ENCODE measurements around the gene RXRA.

Gene RXRA

GRCh38 chr9:134422301-134423090, 96.2 kb downstream of the RXRA start:
- no peak for DNase-seq (ENCODE audit: low read depth, low spot score)
- peak overlapping the region; percentile 40 for H3K27ac ChIP-seq

- no peak overlapping the region for H3K27ac ChIP-seq
- no peak for DNase-seq (ENCODE audit: low read depth, low spot score)
Observed at GRCh38 chr9:134423166-134423565, 96.9 kb downstream of the RXRA start.

GRCh38 chr9:134423749-134424148, 97.5 kb downstream of the RXRA start:
- H3K27ac ChIP-seq: no peak overlapping the region
- DNase-seq (ENCODE audit: low read depth, low spot score): no peak

GRCh38 chr9:134424818-134425217, 98.6 kb downstream of the RXRA start:
- no peak for DNase-seq (ENCODE audit: low read depth, low spot score)
- no peak overlapping the region for H3K27ac ChIP-seq

GRCh38 chr9:134425401-134425800, 99.1 kb downstream of the RXRA start:
- no peak for DNase-seq (ENCODE audit: low read depth, low spot score)
- H3K27ac ChIP-seq: no peak overlapping the region

GRCh38 chr9:134425812-134426211, 99.6 kb downstream of the RXRA start:
- DNase-seq (ENCODE audit: low read depth, low spot score): no peak
- H3K27ac ChIP-seq: no peak overlapping the region

GRCh38 chr9:134426436-134426835, 100.2 kb downstream of the RXRA start:
- DNase-seq (ENCODE audit: low read depth, low spot score): no peak
- H3K27ac ChIP-seq: no peak overlapping the region

- H3K27ac ChIP-seq: no peak overlapping the region
- no peak for DNase-seq (ENCODE audit: low read depth, low spot score)
Observed at GRCh38 chr9:134427153-134427782, 101.0 kb downstream of the RXRA start.

- no peak for DNase-seq (ENCODE audit: low read depth, low spot score)
- H3K27ac ChIP-seq: no peak overlapping the region
Observed at GRCh38 chr9:134428559-134428958, 102.3 kb downstream of the RXRA start.

GRCh38 chr9:134429007-134429406, 102.8 kb downstream of the RXRA start:
- no peak overlapping the region for H3K27ac ChIP-seq
- DNase-seq (ENCODE audit: low read depth, low spot score): no peak

- no peak for DNase-seq (ENCODE audit: low read depth, low spot score)
- no peak overlapping the region for H3K27ac ChIP-seq
Observed at GRCh38 chr9:134429481-134429880, 103.2 kb downstream of the RXRA start.

GRCh38 chr9:134431095-134431494, 104.8 kb downstream of the RXRA start:
- H3K27ac ChIP-seq: no peak overlapping the region
- DNase-seq (ENCODE audit: low read depth, low spot score): no peak

GRCh38 chr9:134431626-134432025, 105.4 kb downstream of the RXRA start:
- H3K27ac ChIP-seq: no peak overlapping the region
- DNase-seq (ENCODE audit: low read depth, low spot score): no peak

GRCh38 chr9:134432471-134432870, 106.2 kb downstream of the RXRA start:
- no peak overlapping the region for H3K27ac ChIP-seq
- DNase-seq (ENCODE audit: low read depth, low spot score): no peak

- H3K27ac ChIP-seq: no peak overlapping the region
- no peak for DNase-seq (ENCODE audit: low read depth, low spot score)
Observed at GRCh38 chr9:134433101-134433500, 106.8 kb downstream of the RXRA start.

GRCh38 chr9:134433909-134434882, 107.9 kb downstream of the RXRA start:
- DNase-seq (ENCODE audit: low read depth, low spot score): no peak

GRCh38 chr9:134434894-134435506, 108.7 kb downstream of the RXRA start:
- DNase-seq (ENCODE audit: low read depth, low spot score): peak; percentile 52
- H3K27ac ChIP-seq: peak overlapping the region; percentile 22

More at GRCh38 chr9:134433909-134434882, 107.9 kb downstream of the RXRA start:
- peak overlapping the region; percentile 22 for H3K27ac ChIP-seq

GRCh38 chr9:134435550-134436378, 109.5 kb downstream of the RXRA start:
- H3K27ac ChIP-seq: no peak overlapping the region
- no peak for DNase-seq (ENCODE audit: low read depth, low spot score)

GRCh38 chr9:134436379-134436762, 110.1 kb downstream of the RXRA start:
- no peak overlapping the region for H3K27ac ChIP-seq
- no peak for DNase-seq (ENCODE audit: low read depth, low spot score)

Data from epithelial cell of prostate (primary cell).